ENCODE measurements around the gene NKX1-2.

Gene NKX1-2

GRCh38 chr10:124450012-124450782 is at the start of gene NKX1-2:
Gene NKX1-2, minus strand, starts transcription at chr10:124450035. Its CDS starts 92 bp downstream, at chr10:124449943.
- TF ChIP-seq, protein P1, sequence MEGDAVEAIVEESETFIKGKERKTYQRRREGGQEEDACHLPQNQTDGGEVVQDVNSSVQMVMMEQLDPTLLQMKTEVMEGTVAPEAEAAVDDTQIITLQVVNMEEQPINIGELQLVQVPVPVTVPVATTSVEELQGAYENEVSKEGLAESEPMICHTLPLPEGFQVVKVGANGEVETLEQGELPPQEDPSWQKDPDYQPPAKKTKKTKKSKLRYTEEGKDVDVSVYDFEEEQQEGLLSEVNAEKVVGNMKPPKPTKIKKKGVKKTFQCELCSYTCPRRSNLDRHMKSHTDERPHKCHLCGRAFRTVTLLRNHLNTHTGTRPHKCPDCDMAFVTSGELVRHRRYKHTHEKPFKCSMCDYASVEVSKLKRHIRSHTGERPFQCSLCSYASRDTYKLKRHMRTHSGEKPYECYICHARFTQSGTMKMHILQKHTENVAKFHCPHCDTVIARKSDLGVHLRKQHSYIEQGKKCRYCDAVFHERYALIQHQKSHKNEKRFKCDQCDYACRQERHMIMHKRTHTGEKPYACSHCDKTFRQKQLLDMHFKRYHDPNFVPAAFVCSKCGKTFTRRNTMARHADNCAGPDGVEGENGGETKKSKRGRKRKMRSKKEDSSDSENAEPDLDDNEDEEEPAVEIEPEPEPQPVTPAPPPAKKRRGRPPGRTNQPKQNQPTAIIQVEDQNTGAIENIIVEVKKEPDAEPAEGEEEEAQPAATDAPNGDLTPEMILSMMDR (conservative IDR thresholded peaks at IDR 0.05; ENCODE audit: control insufficient read depth, insufficient read depth, low read depth, low read length): no peak
- DNase-seq (ENCODE audit: low read depth): no peak
- no peak within 1 kb of the TSS for H3K4me3 ChIP-seq (ENCODE audit: control insufficient read depth, low read depth, low read length)

DNA sequence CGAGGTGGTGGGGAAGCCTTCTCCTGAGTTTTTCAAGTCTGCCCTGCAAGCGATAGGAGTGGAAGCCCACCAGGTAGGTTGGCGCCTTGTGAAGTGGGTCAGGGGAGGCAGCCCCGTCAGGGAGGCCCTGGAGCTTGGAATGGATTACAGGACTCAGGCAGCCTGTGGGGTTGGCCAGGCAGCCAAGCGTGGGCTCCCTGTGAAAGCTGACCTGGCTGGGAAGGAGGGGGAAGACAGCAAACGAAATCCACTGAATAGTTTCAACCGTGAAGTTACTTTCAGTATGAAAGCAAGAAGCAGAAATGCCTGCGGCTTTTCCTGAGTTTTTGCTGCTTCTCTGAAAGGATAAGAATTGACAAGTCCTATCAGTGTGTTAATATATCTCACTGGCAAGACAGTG is 48.2 kb upstream of the NKX1-2 start:
- no peak overlapping the region for H3K4me3 ChIP-seq (ENCODE audit: control insufficient read depth, low read depth, low read length)
- DNase-seq (ENCODE audit: low read depth): no peak
- TF ChIP-seq, protein P1 (conservative IDR thresholded peaks at IDR 0.05; ENCODE audit: control insufficient read depth, insufficient read depth, low read depth, low read length): no peak

- TF ChIP-seq, protein P1 (conservative IDR thresholded peaks at IDR 0.05; ENCODE audit: control insufficient read depth, insufficient read depth, low read depth, low read length): no peak
Measured at GRCh38 chr10:124497196-124497881, 47.5 kb upstream of the NKX1-2 start.

DNA sequence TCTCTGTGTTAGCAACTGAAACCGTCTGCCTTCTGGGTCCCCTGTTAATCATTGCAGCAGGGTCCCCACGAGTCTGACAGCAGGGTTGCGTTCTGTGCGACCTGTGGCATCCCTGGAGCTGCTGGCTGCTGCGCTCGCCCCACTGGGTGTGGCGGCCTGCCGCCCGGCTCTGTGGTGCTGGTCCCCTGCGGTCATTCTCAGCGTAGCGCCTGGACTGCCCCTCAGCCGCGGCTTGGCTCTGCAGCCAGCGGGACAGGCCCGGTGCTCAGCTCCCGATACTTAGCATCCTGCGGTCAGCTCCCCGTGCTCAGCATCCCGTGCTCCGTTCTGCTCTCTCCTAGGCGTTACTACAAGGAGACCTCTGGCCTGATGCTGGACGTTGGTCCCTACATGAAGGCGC is 46.8 kb upstream of the NKX1-2 start:
- no peak for DNase-seq (ENCODE audit: low read depth)
- no peak overlapping the region for H3K4me3 ChIP-seq (ENCODE audit: control insufficient read depth, low read depth, low read length)
- TF ChIP-seq, protein P1 (conservative IDR thresholded peaks at IDR 0.05; ENCODE audit: control insufficient read depth, insufficient read depth, low read depth, low read length): no peak

More at GRCh38 chr10:124497196-124497881, 47.5 kb upstream of the NKX1-2 start:
- H3K4me3 ChIP-seq (ENCODE audit: control insufficient read depth, low read depth, low read length): no peak overlapping the region
- no peak for DNase-seq (ENCODE audit: low read depth)

DNA sequence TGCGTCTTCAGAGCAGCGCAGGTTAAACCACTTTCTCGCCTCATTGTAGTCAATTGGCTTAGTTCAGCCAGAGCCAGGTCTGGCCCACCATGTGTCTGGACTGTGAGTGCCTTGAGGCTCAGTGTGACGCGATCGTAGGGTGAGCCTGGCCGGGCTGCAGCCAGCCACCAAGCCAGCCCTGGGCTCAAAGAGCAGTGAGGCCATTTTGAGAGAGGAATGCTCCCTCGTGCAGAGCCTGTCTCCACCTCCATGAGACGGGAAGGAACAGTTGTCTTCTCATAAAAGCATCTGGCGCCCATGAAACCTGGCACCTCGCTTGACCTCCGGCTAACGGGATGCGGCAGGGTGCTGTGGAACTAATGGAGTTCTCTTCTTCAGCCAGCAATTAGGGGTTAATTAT is 46.3 kb upstream of the NKX1-2 start:
- no peak for DNase-seq (ENCODE audit: low read depth)
- no peak overlapping the region for H3K4me3 ChIP-seq (ENCODE audit: control insufficient read depth, low read depth, low read length)
- TF ChIP-seq, protein P1 (conservative IDR thresholded peaks at IDR 0.05; ENCODE audit: control insufficient read depth, insufficient read depth, low read depth, low read length): no peak

DNA sequence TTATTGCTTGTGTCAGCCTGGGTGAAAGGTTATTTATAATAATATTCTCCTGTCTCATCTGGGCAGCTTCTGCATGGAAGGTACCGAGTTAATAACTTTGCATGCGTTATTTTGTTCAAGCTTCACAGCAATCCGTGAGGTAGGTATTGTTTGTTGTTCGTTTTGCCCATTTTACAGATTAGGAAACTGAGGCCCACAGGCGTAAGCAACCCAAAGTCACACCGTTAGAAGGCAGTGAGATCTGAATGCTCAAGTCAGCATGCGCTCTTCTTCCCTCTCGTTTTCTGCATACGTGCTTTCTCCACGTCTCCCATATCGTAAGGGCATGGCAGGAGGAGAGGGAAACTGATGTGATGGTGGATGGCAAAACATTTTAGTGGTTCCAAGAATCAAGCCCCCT is 45.9 kb upstream of the NKX1-2 start:
- DNase-seq (ENCODE audit: low read depth): no peak
- TF ChIP-seq, protein P1 (conservative IDR thresholded peaks at IDR 0.05; ENCODE audit: control insufficient read depth, insufficient read depth, low read depth, low read length): no peak
- no peak overlapping the region for H3K4me3 ChIP-seq (ENCODE audit: control insufficient read depth, low read depth, low read length)

Data from fibroblast of mammary gland (primary cell).